Gastroesophageal sphincter (tissue), 4 donors: Measurements from ENCODE around the gene ACSL4. TPM values are rescaled to one million over a fixed set of nuclear protein-coding genes. Genes with fewer than 3 reads are reported as not detected.
"Not testable (repeated sequence)": the region's sequence is repeated elsewhere in the genome, so short reads cannot be mapped to it uniquely, and the experiment has no call there.

Experiments
- ATAC-seq: fragments of 150-250 bp; one replicate; pipeline ENCODE4 v1.9.1; 2016; ENCODE audit warnings: mild to moderate bottlenecking, moderate library complexity
- H3K27ac ChIP-seq, 4 donors: fragments of 200-600 bp; sonication (generic) in 3 of 4; 1 replicate in 3 of 4; 2 replicates in 1 of 4; pipeline ENCODE4 v1.5.1; 2016 to 2019
- H3K27me3 ChIP-seq: fragments of 200-600 bp; sonication (generic); one replicate; pipeline ENCODE4 v1.5.1; 2019
- H3K36me3 ChIP-seq, 2 donors: fragments of 200-600 bp; sonication (generic); one replicate each; pipeline ENCODE4 v1.5.1; 2019; ENCODE audit warnings: control low read depth in 1 of 2
- H3K4me1 ChIP-seq, 3 donors: fragments of 200-600 bp; sonication (generic); 1 replicate in 2 of 3; 2 replicates in 1 of 3; pipeline ENCODE4 v1.5.1; 2016 to 2019; ENCODE audit warnings: control low read depth in 2 of 3
- H3K4me3 ChIP-seq, 2 donors: fragments of 200-600 bp; sonication (generic); one replicate each; pipeline ENCODE4 v1.5.1; 2019; ENCODE audit warnings: mild to moderate bottlenecking in 1 of 2, moderate library complexity in 1 of 2
- H3K9me3 ChIP-seq, 3 donors: fragments of 200-600 bp; sonication (generic); one replicate each; pipeline ENCODE4 v1.5.1; 2017 to 2019; ENCODE audit warnings: control low read depth in 2 of 3
- EP300 ChIP-seq: sonication (generic); formaldehyde crosslinking; IDR thresholded peaks from one replicate; pipeline ENCODE4 v1.6.1; 2017; ENCODE audit warnings: antibody characterized with exemption, mild to moderate bottlenecking
- POLR2A ChIP-seq, 2 donors: fragments of 450-650 bp; IDR thresholded peaks; one replicate each; pipeline ENCODE4 v1.6.1; 2017; ENCODE audit warnings: antibody characterized with exemption in 2 of 2, mild to moderate bottlenecking in 2 of 2, moderate library complexity in 1 of 2
- POLR2AphosphoS5 ChIP-seq: sonication (generic); formaldehyde crosslinking; IDR thresholded peaks from one replicate; pipeline ENCODE4 v1.6.1; 2017; ENCODE audit warnings: antibody characterized with exemption
- WGBS, 2 donors: methylation state at CpG; one replicate each; pipeline ENCODE4 v1.1.5; 2018; ENCODE audit warnings: low coverage in 1 of 2; 5-methylcytosine and 5-hydroxymethylcytosine counted together
- total RNA-seq, 4 donors: library from RNA; depleted of rRNA; stranded (reverse); fragments of >200 nt; gene quantifications; one replicate each; pipeline ENCODE4 v1.1.0, GENCODE V29; 2016
- TF ChIP-seq, protein P1 (sequence below), 4 experiments: fragments of 200-600 bp in 2 of 4; fragments of 450-650 bp in 2 of 4; sonication (generic) in 1 of 4; IDR thresholded peaks; one replicate each; pipeline ENCODE4 v1.5.1; 2017 to 2019; ENCODE audit warnings: antibody characterized with exemption in 4 of 4, mild to moderate bottlenecking in 2 of 4, moderate library complexity in 2 of 4

The ACSL4 gene
- total RNA-seq, 4 donors from 2014 or later: 43.0 to 96.5 (median 53.1) TPM

- Histone ChIP-seq H3K4me3 (no peak overlapping the region), H3K36me3 (peaks cover 0 to 31% of the 10 kb centered on the region in 2 donors), H3K27ac (no peak overlapping the region), H3K9me3 (no peaks in the 10 kb centered on the region), H3K4me1 (no peaks in the 10 kb centered on the region), H3K27me3 (no peaks in the 10 kb centered on the region)
- WGBS, 2 donors: 100% methylated on average over 1 of the region's 1 CpG
- TF ChIP-seq, protein P1, sequence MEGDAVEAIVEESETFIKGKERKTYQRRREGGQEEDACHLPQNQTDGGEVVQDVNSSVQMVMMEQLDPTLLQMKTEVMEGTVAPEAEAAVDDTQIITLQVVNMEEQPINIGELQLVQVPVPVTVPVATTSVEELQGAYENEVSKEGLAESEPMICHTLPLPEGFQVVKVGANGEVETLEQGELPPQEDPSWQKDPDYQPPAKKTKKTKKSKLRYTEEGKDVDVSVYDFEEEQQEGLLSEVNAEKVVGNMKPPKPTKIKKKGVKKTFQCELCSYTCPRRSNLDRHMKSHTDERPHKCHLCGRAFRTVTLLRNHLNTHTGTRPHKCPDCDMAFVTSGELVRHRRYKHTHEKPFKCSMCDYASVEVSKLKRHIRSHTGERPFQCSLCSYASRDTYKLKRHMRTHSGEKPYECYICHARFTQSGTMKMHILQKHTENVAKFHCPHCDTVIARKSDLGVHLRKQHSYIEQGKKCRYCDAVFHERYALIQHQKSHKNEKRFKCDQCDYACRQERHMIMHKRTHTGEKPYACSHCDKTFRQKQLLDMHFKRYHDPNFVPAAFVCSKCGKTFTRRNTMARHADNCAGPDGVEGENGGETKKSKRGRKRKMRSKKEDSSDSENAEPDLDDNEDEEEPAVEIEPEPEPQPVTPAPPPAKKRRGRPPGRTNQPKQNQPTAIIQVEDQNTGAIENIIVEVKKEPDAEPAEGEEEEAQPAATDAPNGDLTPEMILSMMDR (IDR thresholded peaks at IDR 0.05): no peak
- TF ChIP-seq POLR2A (IDR thresholded peaks at IDR 0.05) (no peak), EP300 (no peak), POLR2AphosphoS5 (no peak)
- no peak for ATAC-seq
Observed at GRCh38 chrX:109658391-109658790, 74.7 kb downstream of the ACSL4 start.

DNA sequence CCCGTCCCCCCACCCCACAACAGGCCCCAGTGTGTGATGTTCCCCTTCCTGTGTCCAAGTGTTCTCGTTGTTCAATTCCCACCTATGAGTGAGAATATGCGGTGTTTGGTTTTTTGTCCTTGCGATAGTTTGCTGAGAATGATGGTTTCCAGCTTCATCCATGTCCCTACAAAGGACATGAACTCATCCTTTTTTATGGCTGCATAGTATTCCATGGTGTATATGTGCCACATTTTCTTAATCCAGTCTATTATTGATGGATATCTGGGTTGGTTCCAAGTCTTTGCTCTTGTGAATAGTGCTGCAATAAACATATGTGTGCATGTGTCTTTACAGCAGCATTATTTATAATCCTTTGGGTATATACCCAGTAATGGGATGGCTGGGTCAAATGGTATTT lies 75.7 kb downstream of the ACSL4 start:
- not testable (repeated sequence) for H3K9me3 ChIP-seq, H3K27me3 ChIP-seq, H3K4me1 ChIP-seq, ATAC-seq, H3K27ac ChIP-seq, H3K4me3 ChIP-seq
- WGBS, 2 donors: no CpG with 5 or more reads among the region's 4 CpGs
- H3K36me3 ChIP-seq: peaks cover 0 to 22% of the 10 kb centered on the region in 2 donors

DNA sequence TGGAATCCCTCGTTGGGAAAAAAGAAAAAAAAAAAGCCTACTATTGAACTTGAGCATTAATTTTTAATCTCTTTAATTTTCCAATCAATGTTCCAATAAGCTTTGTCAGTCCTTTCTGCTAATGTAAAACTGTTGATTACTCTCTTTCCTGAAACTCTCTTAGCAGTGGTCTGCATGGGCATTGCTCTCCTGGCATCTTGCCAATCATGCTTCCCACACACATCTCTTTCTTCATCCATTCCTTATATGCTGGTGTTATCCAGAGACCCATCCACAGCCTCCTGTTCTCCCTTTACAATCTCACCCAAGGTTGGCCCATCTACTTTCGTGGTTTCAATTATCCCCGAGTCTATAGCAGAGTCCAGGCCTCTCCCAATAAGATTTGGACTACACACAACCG lies 76.3 kb downstream of the ACSL4 start:
- TF ChIP-seq EP300 (no peak), POLR2A (IDR thresholded peaks at IDR 0.05) (no peak), POLR2AphosphoS5 (no peak)
- TF ChIP-seq, protein P1 (IDR thresholded peaks at IDR 0.05): no peak
- Histone ChIP-seq H3K9me3 (no peaks in the 10 kb centered on the region), H3K4me1 (no peaks in the 10 kb centered on the region), H3K4me3 (no peak overlapping the region), H3K27me3 (no peaks in the 10 kb centered on the region), H3K36me3 (peaks cover 0 to 16% of the 10 kb centered on the region in 2 donors), H3K27ac (no peak overlapping the region)
- no peak for ATAC-seq
- 61 to 82% methylated on average over 2 to 4 of the region's 4 CpGs for WGBS, 2 donors

GRCh38 chrX:109655502-109656201 lies 77.4 kb downstream of the ACSL4 start:
- H3K27me3 ChIP-seq: no peaks in the 10 kb centered on the region
- no peak overlapping the region for H3K27ac ChIP-seq
- 92 to 94% methylated on average over 2 of the region's 4 CpGs for WGBS, 2 donors
- H3K9me3 ChIP-seq: no peaks in the 10 kb centered on the region
- TF ChIP-seq POLR2AphosphoS5 (no peak), EP300 (no peak), POLR2A (IDR thresholded peaks at IDR 0.05) (no peak)
- TF ChIP-seq, protein P1 (IDR thresholded peaks at IDR 0.05): no peak
- H3K36me3 ChIP-seq: peaks cover 0 to 13% of the 10 kb centered on the region in 2 donors
- no peak for ATAC-seq
- H3K4me1 ChIP-seq: no peaks in the 10 kb centered on the region
- no peak overlapping the region for H3K4me3 ChIP-seq

GRCh38 chrX:109654516-109655109 lies 78.4 kb downstream of the ACSL4 start:
- no peak for ATAC-seq
- Histone ChIP-seq H3K4me1 (no peaks in the 10 kb centered on the region), H3K9me3 (no peaks in the 10 kb centered on the region), H3K27me3 (no peaks in the 10 kb centered on the region), H3K27ac (no peak overlapping the region), H3K4me3 (no peak overlapping the region), H3K36me3 (peaks cover 0 to 13% of the 10 kb centered on the region in 2 donors)
- TF ChIP-seq POLR2AphosphoS5 (no peak), POLR2A (IDR thresholded peaks at IDR 0.05) (no peak), EP300 (no peak)
- TF ChIP-seq, protein P1 (IDR thresholded peaks at IDR 0.05): no peak
- 53 to 81% methylated on average over 2 to 3 of the region's 5 CpGs for WGBS, 2 donors

DNA sequence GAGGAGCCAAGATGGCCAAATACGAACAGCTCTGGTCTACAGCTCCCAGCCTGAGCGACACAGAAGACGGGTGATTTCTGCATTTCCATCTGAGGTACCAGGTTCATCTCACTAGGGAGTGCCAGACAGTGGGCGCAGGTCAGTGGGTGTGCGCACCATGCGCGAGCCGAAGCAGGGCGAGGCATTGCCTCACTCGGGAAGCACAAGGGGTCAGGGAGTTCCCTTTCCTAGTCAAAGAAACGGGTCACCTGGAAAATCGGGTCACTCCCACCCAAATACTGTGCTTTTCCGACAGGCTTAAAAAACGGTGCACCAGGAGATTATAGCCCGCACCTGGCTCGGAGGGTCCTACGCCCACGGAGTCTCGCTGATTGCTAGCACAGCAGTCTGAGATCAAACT lies 88.4 kb downstream of the ACSL4 start:
- H3K27me3 ChIP-seq, H3K4me1 ChIP-seq, H3K9me3 ChIP-seq, H3K4me3 ChIP-seq, H3K27ac ChIP-seq, H3K36me3 ChIP-seq, ATAC-seq: not testable (repeated sequence)
- 77% methylated on average over 3 of the region's 19 CpGs; no CpG with 5 or more reads in 1 of the 2 donors for WGBS, 2 donors
